ENCODE measurements around the gene PELI3.

DNA sequence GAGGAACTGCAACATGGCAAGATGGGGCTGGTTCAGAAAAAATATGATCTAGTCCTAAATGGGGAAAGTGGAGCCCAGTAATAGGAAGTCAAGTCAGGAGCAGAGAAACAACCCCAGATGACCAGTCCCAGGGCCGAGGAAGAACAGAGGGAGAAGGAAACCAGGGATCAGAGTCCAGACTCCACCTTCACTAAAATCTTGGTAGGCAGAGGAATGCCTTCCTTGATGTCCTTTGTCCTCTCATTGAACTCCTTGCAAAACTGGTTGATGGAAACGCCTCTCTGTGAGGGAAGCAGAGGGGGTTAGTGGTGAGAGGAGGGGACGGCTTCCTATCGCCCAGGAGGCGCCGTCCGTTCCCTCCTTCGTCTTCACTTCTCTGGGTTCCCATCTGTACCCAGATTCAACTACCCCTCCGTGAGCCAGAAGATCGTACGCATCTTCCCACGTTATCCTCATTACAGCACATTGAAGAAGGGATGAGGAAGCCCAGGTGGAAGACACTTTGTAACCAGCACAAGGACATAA is 28.7 kb upstream of the PELI3 start:
- TF ChIP-seq, protein P1, sequence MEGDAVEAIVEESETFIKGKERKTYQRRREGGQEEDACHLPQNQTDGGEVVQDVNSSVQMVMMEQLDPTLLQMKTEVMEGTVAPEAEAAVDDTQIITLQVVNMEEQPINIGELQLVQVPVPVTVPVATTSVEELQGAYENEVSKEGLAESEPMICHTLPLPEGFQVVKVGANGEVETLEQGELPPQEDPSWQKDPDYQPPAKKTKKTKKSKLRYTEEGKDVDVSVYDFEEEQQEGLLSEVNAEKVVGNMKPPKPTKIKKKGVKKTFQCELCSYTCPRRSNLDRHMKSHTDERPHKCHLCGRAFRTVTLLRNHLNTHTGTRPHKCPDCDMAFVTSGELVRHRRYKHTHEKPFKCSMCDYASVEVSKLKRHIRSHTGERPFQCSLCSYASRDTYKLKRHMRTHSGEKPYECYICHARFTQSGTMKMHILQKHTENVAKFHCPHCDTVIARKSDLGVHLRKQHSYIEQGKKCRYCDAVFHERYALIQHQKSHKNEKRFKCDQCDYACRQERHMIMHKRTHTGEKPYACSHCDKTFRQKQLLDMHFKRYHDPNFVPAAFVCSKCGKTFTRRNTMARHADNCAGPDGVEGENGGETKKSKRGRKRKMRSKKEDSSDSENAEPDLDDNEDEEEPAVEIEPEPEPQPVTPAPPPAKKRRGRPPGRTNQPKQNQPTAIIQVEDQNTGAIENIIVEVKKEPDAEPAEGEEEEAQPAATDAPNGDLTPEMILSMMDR (IDR thresholded peaks at IDR 0.05): no peak
- no peak for TF ChIP-seq EZH2 (IDR thresholded peaks at IDR 0.05; ENCODE audit: borderline replicate concordance, insufficient read depth, low read depth, low read length, poor library complexity, severe bottlenecking)
